Measurements from ENCODE around the gene CCDC200. TPM values are rescaled to one million over a fixed set of nuclear protein-coding genes. Genes with fewer than 3 reads are reported as not detected.

CCDC200 gene
- polyA plus RNA-seq, 1 donor from 2014 or later = not detected

DNA sequence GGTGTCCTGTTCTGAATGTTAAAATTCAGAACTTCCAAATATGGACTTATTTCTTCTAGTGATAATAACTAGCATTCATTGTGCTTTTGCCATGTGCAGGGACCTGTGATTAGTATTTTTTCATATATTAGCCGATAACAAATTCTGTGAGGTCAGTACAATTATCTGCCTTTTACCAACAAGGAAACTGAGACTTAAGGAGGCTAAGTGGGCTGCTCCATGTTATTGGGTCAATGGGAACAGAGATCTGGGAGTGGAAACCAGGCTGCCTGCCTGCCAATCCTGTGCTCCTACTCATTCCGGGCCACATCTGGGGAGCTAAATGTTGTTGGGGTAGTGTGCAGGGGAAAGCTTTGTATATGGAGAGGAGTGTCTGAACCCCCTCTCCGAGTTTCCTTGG, 13.1 kb downstream of the CCDC200 start:
- H3K4me2 ChIP-seq (ENCODE audit: low read length) = no peak overlapping the region

DNA sequence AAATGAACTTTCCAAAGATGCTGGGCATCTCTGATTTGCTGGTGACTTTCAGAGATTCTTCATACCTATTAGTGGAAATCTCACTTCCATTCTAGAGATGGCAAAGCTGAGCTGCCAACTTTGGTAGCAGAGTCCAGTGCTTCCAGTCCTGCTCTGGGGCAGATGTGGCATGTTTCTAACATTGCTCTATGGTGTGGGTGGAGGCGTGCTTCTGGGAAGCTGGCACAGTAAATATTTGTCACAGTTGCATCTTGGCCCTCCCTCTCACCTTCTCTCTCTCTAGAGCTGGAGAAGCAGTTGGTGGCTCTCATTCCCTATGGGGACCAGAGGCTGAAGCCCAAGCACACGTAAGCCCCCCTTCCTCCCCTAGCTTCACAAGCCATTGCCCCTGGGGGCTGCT, 14.9 kb downstream of the CCDC200 start:
- no peaks in the 10 kb centered on the region for H3F3A ChIP-seq (ENCODE audit: insufficient read depth, low read length, poor library complexity, severe bottlenecking)
- no peaks in the 10 kb centered on the region for H3K27me3 ChIP-seq (ENCODE audit: insufficient read depth, low read depth, low read length)
- H3K79me2 ChIP-seq (replicated peaks; ENCODE audit: insufficient read depth, low read length) = no peaks in the 10 kb centered on the region
- no peak overlapping the region for H3K27ac ChIP-seq (ENCODE audit: low read length)
- no peaks in the 10 kb centered on the region for H4K20me1 ChIP-seq (ENCODE audit: insufficient read depth)
- TF ChIP-seq EP300 (conservative IDR thresholded peaks at IDR 0.05; ENCODE audit: poor library complexity, severe bottlenecking) = no peak
- TF ChIP-seq SMC3 (conservative IDR thresholded peaks at IDR 0.05; ENCODE audit: poor library complexity) = no peak
- H3K4me3 ChIP-seq (ENCODE audit: low read length) = no peak overlapping the region
- no peaks in the 10 kb centered on the region for H3K9me2 ChIP-seq (ENCODE audit: insufficient read depth, low read length)
- H2AFZ ChIP-seq (ENCODE audit: low read depth, low read length) = no peak overlapping the region
- no peaks in the 10 kb centered on the region for H3K9me3 ChIP-seq (ENCODE audit: low read length)
- no peak overlapping the region for H3K9ac ChIP-seq (ENCODE audit: low read length)
- no peak overlapping the region for H3K4me2 ChIP-seq (ENCODE audit: low read length)
- H3K36me3 ChIP-seq (ENCODE audit: insufficient read depth, low read length) = peaks cover 8% of the 10 kb centered on the region

More for the DNA sequence above, 13.1 kb downstream of the CCDC200 start:
- no peaks in the 10 kb centered on the region for H4K20me1 ChIP-seq (ENCODE audit: insufficient read depth)
- no peaks in the 10 kb centered on the region for H3K79me2 ChIP-seq (replicated peaks; ENCODE audit: insufficient read depth, low read length)
- no peaks in the 10 kb centered on the region for H3F3A ChIP-seq (ENCODE audit: insufficient read depth, low read length, poor library complexity, severe bottlenecking)
- TF ChIP-seq MXI1 (conservative IDR thresholded peaks at IDR 0.05; ENCODE audit: poor library complexity, severe bottlenecking) (no peak), POLR2AphosphoS5 (IDR thresholded peaks at IDR 0.05) (no peak), RAD21 (conservative IDR thresholded peaks at IDR 0.05) (no peak), SMC3 (conservative IDR thresholded peaks at IDR 0.05; ENCODE audit: poor library complexity) (no peak), EZH2 (IDR thresholded peaks at IDR 0.05; ENCODE audit: borderline replicate concordance, insufficient read depth, low read length, poor library complexity, severe bottlenecking) (no peak), TAF1 (IDR thresholded peaks at IDR 0.05; ENCODE audit: low read depth) (no peak), EP300 (conservative IDR thresholded peaks at IDR 0.05; ENCODE audit: poor library complexity, severe bottlenecking) (no peak)
- TF ChIP-seq, protein P1, sequence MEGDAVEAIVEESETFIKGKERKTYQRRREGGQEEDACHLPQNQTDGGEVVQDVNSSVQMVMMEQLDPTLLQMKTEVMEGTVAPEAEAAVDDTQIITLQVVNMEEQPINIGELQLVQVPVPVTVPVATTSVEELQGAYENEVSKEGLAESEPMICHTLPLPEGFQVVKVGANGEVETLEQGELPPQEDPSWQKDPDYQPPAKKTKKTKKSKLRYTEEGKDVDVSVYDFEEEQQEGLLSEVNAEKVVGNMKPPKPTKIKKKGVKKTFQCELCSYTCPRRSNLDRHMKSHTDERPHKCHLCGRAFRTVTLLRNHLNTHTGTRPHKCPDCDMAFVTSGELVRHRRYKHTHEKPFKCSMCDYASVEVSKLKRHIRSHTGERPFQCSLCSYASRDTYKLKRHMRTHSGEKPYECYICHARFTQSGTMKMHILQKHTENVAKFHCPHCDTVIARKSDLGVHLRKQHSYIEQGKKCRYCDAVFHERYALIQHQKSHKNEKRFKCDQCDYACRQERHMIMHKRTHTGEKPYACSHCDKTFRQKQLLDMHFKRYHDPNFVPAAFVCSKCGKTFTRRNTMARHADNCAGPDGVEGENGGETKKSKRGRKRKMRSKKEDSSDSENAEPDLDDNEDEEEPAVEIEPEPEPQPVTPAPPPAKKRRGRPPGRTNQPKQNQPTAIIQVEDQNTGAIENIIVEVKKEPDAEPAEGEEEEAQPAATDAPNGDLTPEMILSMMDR (IDR thresholded peaks at IDR 0.05; ENCODE audit: poor library complexity, severe bottlenecking) = no peak
- TF ChIP-seq, protein P2, sequence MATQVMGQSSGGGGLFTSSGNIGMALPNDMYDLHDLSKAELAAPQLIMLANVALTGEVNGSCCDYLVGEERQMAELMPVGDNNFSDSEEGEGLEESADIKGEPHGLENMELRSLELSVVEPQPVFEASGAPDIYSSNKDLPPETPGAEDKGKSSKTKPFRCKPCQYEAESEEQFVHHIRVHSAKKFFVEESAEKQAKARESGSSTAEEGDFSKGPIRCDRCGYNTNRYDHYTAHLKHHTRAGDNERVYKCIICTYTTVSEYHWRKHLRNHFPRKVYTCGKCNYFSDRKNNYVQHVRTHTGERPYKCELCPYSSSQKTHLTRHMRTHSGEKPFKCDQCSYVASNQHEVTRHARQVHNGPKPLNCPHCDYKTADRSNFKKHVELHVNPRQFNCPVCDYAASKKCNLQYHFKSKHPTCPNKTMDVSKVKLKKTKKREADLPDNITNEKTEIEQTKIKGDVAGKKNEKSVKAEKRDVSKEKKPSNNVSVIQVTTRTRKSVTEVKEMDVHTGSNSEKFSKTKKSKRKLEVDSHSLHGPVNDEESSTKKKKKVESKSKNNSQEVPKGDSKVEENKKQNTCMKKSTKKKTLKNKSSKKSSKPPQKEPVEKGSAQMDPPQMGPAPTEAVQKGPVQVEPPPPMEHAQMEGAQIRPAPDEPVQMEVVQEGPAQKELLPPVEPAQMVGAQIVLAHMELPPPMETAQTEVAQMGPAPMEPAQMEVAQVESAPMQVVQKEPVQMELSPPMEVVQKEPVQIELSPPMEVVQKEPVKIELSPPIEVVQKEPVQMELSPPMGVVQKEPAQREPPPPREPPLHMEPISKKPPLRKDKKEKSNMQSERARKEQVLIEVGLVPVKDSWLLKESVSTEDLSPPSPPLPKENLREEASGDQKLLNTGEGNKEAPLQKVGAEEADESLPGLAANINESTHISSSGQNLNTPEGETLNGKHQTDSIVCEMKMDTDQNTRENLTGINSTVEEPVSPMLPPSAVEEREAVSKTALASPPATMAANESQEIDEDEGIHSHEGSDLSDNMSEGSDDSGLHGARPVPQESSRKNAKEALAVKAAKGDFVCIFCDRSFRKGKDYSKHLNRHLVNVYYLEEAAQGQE (IDR thresholded peaks at IDR 0.05; ENCODE audit: borderline replicate concordance) = no peak
- H3K9ac ChIP-seq (ENCODE audit: low read length) = no peak overlapping the region
- no peaks in the 10 kb centered on the region for H3K9me2 ChIP-seq (ENCODE audit: insufficient read depth, low read length)
- peaks cover 8% of the 10 kb centered on the region for H3K36me3 ChIP-seq (ENCODE audit: insufficient read depth, low read length)
- H3K9me3 ChIP-seq (ENCODE audit: low read length) = no peaks in the 10 kb centered on the region
- no peaks in the 10 kb centered on the region for H3K27me3 ChIP-seq (ENCODE audit: insufficient read depth, low read depth, low read length)
- H3K4me3 ChIP-seq (ENCODE audit: low read length) = no peak overlapping the region
- H3K27ac ChIP-seq (ENCODE audit: low read length) = no peak overlapping the region
- H2AFZ ChIP-seq (ENCODE audit: low read depth, low read length) = no peak overlapping the region

Measured in neural cell (in vitro differentiated cells).